ENCODE results near the gene L3MBTL4. TPM values are rescaled to one million over a fixed set of nuclear protein-coding genes. Genes with fewer than 3 reads are reported as not detected.

The L3MBTL4 gene
- total RNA-seq, 6 experiments from 2014 or later: 8.2 to 16.0 (median 11.3) TPM

- Histone ChIP-seq H3K4me1 (peaks cover 0 to 9% (median 0%) of the 10 kb centered on the region in 4 donors), H3K9me3 (no peaks in the 10 kb centered on the region), H3K27me3 (no peaks in the 10 kb centered on the region), H3K36me3 (no peaks in the 10 kb centered on the region), H3K27ac (no peak overlapping the region), H3K4me3 (no peak overlapping the region)
- DNase-seq: no peak
- TF ChIP-seq POLR2A (IDR thresholded peaks at IDR 0.05) (no peak), CTCF (IDR thresholded peaks at IDR 0.05) (no peak)
- intact Hi-C loops (cut with DNase I): no loop called here
- ATAC-seq: no peak
- WGBS (ENCODE audit: insufficient coverage, low coverage, low lambda C conversion rate, missing lambda C conversion rate): 100% methylated on average over 3 of the region's 8 CpGs
These were observed 447.0 kb downstream of the L3MBTL4 start for GRCh38 chr18:5967666-5968065.

DNA sequence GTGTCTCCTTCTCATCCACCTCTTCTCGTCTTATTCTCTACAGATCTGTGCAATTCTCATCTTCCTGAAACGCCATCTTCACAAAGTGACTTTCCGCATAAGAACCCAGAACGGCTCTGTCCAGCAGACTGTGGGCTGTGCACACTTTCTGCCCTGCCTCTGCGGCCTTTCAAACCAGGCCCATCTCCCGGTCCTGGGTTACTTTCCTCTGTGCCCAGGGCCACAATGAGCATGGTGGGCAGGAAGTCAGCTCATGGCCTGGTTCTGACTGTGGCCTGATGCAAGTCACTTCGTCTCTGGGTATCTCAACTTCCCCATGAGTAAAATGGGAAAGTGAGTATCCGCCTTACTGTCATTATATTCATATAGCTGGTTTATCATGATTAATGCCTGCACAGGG is 447.7 kb downstream of the L3MBTL4 start:
- no peak for TF ChIP-seq CTCF (IDR thresholded peaks at IDR 0.05)
- TF ChIP-seq POLR2A (IDR thresholded peaks at IDR 0.05): no peak
- no peak for ATAC-seq
- WGBS (ENCODE audit: insufficient coverage, low coverage, low lambda C conversion rate, missing lambda C conversion rate): 87% methylated on average over 8 of the region's 8 CpGs
- H3K27me3 ChIP-seq: no peaks in the 10 kb centered on the region
- H3K36me3 ChIP-seq: no peaks in the 10 kb centered on the region
- intact Hi-C loops (cut with DNase I): no loop called here
- no peak overlapping the region for H3K4me3 ChIP-seq
- no peaks in the 10 kb centered on the region for H3K9me3 ChIP-seq
- DNase-seq: no peak
- H3K4me1 ChIP-seq: peaks cover 0 to 9% (median 0%) of the 10 kb centered on the region in 4 donors
- no peak overlapping the region for H3K27ac ChIP-seq

DNA sequence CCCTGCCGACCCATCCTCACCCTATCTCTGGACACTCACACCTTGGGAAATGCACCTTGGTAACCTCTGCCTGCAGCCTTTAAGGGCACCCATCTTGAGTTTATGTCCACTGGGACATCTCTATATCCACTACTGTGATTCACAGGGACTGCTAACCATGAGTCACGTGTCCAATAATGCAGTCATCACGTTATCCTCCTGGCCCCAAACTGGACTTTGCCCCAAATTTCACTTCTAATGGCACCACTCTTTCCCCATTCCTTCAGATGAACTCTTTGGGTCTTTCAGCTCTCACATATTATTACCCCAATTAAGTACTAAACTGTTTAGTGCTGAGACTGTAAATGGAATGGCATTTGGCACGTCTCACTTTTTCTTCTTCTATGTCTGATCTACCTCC is 448.2 kb downstream of the L3MBTL4 start:
- TF ChIP-seq POLR2A (IDR thresholded peaks at IDR 0.05): no peak
- no peak for TF ChIP-seq CTCF (IDR thresholded peaks at IDR 0.05)
- DNase-seq (no peak), ATAC-seq (no peak)
- Histone ChIP-seq H3K36me3 (no peaks in the 10 kb centered on the region), H3K27me3 (no peaks in the 10 kb centered on the region), H3K9me3 (no peaks in the 10 kb centered on the region), H3K4me3 (no peak overlapping the region), H3K27ac (no peak overlapping the region), H3K4me1 (peaks cover 0 to 9% (median 0%) of the 10 kb centered on the region in 4 donors)
- 82% methylated on average over 4 of the region's 4 CpGs for WGBS (ENCODE audit: insufficient coverage, low coverage, low lambda C conversion rate, missing lambda C conversion rate)
- intact Hi-C loops (cut with DNase I): no loop called here

DNA sequence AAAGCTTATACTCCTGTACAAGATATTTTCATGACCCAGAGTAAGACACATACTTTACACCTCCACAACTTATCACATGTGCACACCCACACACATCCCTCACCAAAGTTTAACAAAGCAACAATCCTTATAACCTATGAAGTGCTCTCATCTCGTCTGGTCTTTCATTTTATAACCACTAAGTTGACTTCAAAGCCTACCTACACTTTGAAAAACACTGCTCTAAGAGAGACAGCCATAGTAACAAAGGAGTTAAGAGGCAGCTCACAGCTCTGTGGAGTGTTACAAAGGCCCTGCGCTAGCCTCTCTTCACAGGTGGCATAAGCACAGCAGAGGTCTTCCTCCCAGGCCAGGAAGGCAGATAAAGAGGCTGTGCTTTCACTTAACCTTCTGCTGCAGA is 449.7 kb downstream of the L3MBTL4 start:
- Histone ChIP-seq H3K27me3 (no peaks in the 10 kb centered on the region), H3K4me3 (no peak overlapping the region), H3K4me1 (peaks cover 0 to 4% (median 0%) of the 10 kb centered on the region in 4 donors), H3K27ac (no peak overlapping the region), H3K36me3 (no peaks in the 10 kb centered on the region), H3K9me3 (no peaks in the 10 kb centered on the region)
- DNase-seq (no peak), ATAC-seq (no peak)
- TF ChIP-seq CTCF (IDR thresholded peaks at IDR 0.05): no peak
- TF ChIP-seq POLR2A (IDR thresholded peaks at IDR 0.05): no peak
- 88% methylated on average over 2 of the region's 2 CpGs for WGBS (ENCODE audit: insufficient coverage, low coverage, low lambda C conversion rate, missing lambda C conversion rate)
- intact Hi-C loops (cut with DNase I): no loop called here

DNA sequence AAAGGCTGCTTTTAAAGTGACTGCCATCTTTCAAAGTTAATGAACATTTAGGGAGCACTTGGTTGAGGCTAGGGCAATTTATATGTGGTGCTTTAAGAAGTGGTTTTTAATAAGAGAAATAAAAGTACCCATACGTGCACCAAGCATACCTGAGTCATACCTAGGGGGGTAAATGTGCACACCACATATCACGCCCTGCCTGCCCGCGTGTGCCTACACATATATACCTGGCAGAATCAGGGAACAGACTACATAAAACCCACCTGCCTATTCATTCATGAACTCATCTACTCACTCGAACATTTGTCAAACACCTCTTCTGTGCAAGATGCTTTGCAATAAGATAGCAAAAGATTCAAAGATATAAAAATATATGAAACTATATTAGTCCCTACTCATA is 450.1 kb downstream of the L3MBTL4 start:
- no peak for DNase-seq
- intact Hi-C loops (cut with DNase I): no loop called here
- Histone ChIP-seq H3K27ac (no peak overlapping the region), H3K36me3 (no peaks in the 10 kb centered on the region), H3K9me3 (no peaks in the 10 kb centered on the region), H3K27me3 (no peaks in the 10 kb centered on the region), H3K4me1 (no peaks in the 10 kb centered on the region), H3K4me3 (no peak overlapping the region)
- 88% methylated on average over 5 of the region's 5 CpGs for WGBS (ENCODE audit: insufficient coverage, low coverage, low lambda C conversion rate, missing lambda C conversion rate)
- no peak for ATAC-seq
- TF ChIP-seq CTCF (IDR thresholded peaks at IDR 0.05) (no peak), POLR2A (IDR thresholded peaks at IDR 0.05) (no peak)
